H1 (cell line): ENCODE results near the gene DET1. TPM values are rescaled to one million over a fixed set of nuclear protein-coding genes. Genes with fewer than 3 reads are reported as not detected.

Experiments used
- ASH2L ChIP-seq: fragments of 200-600, 300-600 bp; sonication (generic); IDR thresholded peaks from one replicate; pipeline ENCODE4 v1.7.1; 2017; ENCODE audit warnings: low read length
- CREB1 ChIP-seq: IDR thresholded peaks from 2 replicates; pipeline ENCODE4 v1.6.1; 2012; ENCODE audit warnings: inconsistent platforms
- E2F6 ChIP-seq: IDR thresholded peaks from 2 replicates; pipeline ENCODE4 v1.6.1; 2012; ENCODE audit warnings: inconsistent platforms
- KDM4A ChIP-seq: IDR thresholded peaks from one replicate; pipeline ENCODE4 v1.7.1; 2012; ENCODE audit warnings: low read depth, mild to moderate bottlenecking, moderate library complexity, low read length, inconsistent platforms; ENCODE audit not compliant: severe bottlenecking
- TEAD4 ChIP-seq: IDR thresholded peaks from 2 replicates; pipeline ENCODE4 v1.6.1; 2012; ENCODE audit warnings: low read depth, low read length, inconsistent platforms, mixed read lengths
- polyA plus RNA-seq, 7 experiments: library from polyadenylated mRNA; depleted of rRNA in 3 of 7; stranded (reverse) in 5 of 7; unstranded in 2 of 7; fragments of >200 nt in 5 of 7; fragments of 200-250 nt in 2 of 7; gene quantifications; 1 replicate in 5 of 7; 2 replicates in 1 of 7; 4 replicates in 1 of 7; pipeline versions ENCODE4 v1.2.1 to v1.2.3, GENCODE V29; 2011 to 2013; ENCODE audit warnings: missing spikeins in 2 of 7, mixed read lengths in 2 of 7
- total RNA-seq: library from RNA; stranded (reverse); fragmentation: NEBNext Ultra II Directional; extraction: Animal tissue kit (Norgen Biotek cat#: 25700); gene quantifications from 2 replicates; pipeline ENCODE4 v1.2.1, GENCODE V29; 2021

Gene DET1
- total and polyA plus RNA-seq, 2 of the 8 experiments (the other 6 are each of a cell fraction or from before 2014, with no cell fraction given): 5.4 to 8.5 TPM

- TF ChIP-seq E2F6 (no peak), TEAD4 (no peak), CREB1 (no peak), KDM4A (no peak), ASH2L (no peak)
Observed at GRCh38 chr15:88509321-88509720, 37.2 kb downstream of the DET1 start (continued).
